Measurements from ENCODE around the gene ZNF358. TPM values are rescaled to one million over a fixed set of nuclear protein-coding genes. Genes with fewer than 3 reads are reported as not detected.

Gene ZNF358
- total RNA-seq, 1 donor from 2014 or later = 16.9 TPM

DNA sequence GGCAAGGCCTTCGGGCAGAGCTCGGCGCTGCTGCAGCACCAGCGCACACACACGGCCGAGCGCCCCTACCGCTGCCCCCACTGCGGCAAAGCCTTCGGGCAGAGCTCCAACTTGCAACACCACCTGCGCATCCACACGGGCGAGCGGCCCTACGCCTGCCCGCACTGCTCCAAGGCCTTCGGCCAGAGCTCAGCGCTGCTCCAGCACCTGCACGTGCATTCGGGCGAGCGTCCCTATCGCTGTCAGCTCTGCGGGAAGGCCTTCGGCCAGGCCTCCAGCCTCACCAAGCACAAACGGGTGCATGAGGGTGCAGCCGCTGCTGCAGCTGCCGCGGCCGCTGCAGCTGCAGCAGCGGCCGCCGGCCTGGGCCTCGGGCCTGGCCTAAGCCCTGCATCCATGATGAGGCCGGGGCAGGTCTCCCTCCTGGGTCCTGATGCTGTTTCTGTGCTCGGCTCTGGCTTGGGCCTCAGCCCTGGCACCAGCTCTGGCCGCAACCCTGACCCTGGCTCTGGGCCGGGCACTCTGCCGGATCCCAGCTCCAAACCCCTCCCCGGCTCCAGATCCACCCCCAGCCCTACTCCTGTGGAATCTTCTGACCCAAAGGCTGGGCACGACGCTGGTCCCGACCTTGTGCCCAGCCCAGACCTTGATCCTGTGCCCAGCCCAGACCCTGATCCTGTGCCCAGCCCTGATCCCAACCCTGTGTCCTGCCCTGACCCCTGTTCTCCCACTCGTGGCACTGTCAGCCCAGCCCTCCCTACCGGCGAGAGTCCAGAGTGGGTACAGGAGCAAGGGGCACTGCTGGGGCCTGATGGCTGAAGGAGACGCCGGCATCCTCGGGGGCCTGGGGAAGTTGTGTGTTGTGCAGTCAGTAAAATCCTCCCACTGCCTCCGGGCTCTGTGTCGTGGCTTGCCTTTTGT, 4.5 kb downstream of the ZNF358 start:
- no peak overlapping the region for H3K27ac Mint-ChIP-seq
- no peaks in the 10 kb centered on the region for H3K9me3 ChIP-seq (ENCODE audit: low read depth)
- no peaks in the 10 kb centered on the region for H3K9me3 Mint-ChIP-seq
- no peak overlapping the region for H3K4me3 Mint-ChIP-seq
- peaks cover 26% of the 10 kb centered on the region for H3K4me1 Mint-ChIP-seq
- TF ChIP-seq EZH2 (IDR thresholded peaks at IDR 0.05) (no peak), EZH2phosphoT487 (IDR thresholded peaks at IDR 0.05) (no peak)
- TF ChIP-seq, protein P1, sequence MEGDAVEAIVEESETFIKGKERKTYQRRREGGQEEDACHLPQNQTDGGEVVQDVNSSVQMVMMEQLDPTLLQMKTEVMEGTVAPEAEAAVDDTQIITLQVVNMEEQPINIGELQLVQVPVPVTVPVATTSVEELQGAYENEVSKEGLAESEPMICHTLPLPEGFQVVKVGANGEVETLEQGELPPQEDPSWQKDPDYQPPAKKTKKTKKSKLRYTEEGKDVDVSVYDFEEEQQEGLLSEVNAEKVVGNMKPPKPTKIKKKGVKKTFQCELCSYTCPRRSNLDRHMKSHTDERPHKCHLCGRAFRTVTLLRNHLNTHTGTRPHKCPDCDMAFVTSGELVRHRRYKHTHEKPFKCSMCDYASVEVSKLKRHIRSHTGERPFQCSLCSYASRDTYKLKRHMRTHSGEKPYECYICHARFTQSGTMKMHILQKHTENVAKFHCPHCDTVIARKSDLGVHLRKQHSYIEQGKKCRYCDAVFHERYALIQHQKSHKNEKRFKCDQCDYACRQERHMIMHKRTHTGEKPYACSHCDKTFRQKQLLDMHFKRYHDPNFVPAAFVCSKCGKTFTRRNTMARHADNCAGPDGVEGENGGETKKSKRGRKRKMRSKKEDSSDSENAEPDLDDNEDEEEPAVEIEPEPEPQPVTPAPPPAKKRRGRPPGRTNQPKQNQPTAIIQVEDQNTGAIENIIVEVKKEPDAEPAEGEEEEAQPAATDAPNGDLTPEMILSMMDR (IDR thresholded peaks at IDR 0.05) = no peak
- H3K27me3 Mint-ChIP-seq (ENCODE audit: insufficient read depth, low read depth) = peaks cover 9% of the 10 kb centered on the region
- H3K36me3 Mint-ChIP-seq = peaks cover 6% of the 10 kb centered on the region
- H2AFZ ChIP-seq (replicated peaks) = no peak overlapping the region
- no peak for DNase-seq (ENCODE audit: low spot score)
- peaks cover 13% of the 10 kb centered on the region for H3K4me1 ChIP-seq
- H3K79me2 ChIP-seq (ENCODE audit: low read depth) = peaks cover 21% of the 10 kb centered on the region
- H3K4me2 ChIP-seq = no peak overlapping the region
- H4K20me1 ChIP-seq (ENCODE audit: low read depth) = peaks cover 4% of the 10 kb centered on the region
- H3K9ac ChIP-seq = no peak overlapping the region
- H3F3A ChIP-seq (ENCODE audit: low read depth) = peaks cover 11% of the 10 kb centered on the region
- H3K27me3 ChIP-seq = no peaks in the 10 kb centered on the region
- no peak overlapping the region for H3K4me3 ChIP-seq
- H3K36me3 ChIP-seq = no peaks in the 10 kb centered on the region
- H3K27ac ChIP-seq = no peak overlapping the region

DNA sequence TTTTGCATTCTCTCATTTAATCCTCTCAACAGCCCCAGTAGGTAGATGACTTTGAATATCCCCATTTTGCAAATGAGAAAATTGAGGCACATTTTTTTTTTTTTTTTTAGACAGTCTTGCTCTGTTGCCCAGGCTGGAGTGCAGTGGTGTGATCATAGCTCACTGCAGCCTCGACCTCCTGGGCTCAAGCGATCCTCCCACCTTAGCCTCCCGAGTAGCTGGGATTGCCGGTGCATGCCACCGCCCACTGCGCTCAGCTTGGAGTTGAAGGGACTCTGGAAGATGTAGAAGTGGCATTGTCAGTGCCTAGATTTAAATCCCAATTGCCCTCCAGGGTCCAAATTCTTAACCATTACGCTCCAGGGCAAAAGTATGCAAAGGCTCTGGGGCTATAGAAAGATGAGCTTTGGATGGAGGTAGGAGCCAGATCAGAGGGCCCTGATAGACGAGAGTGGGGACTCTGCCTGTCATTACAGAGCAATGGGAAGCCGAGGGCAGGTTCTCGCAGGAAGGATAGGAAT, 5.7 kb downstream of the ZNF358 start:
- Mint-ChIP-seq H3K27me3 (ENCODE audit: insufficient read depth, low read depth) (peaks cover 9% of the 10 kb centered on the region), H3K27ac (peak overlapping the region; percentile 72), H3K36me3 (peaks cover 6% of the 10 kb centered on the region), H3K9me3 (no peaks in the 10 kb centered on the region), H3K4me3 (peak overlapping the region; percentile 83), H3K4me1 (peaks cover 23% of the 10 kb centered on the region)
- H3K27ac ChIP-seq = no peak overlapping the region
- peak overlapping the region; percentile 72 for H3K4me3 ChIP-seq
- peaks cover 16% of the 10 kb centered on the region for H3K79me2 ChIP-seq (ENCODE audit: low read depth)
- H3K27me3 ChIP-seq = no peaks in the 10 kb centered on the region
- H3F3A ChIP-seq (ENCODE audit: low read depth) = peaks cover 11% of the 10 kb centered on the region
- no peak overlapping the region for H2AFZ ChIP-seq (replicated peaks)
- H3K9ac ChIP-seq = no peak overlapping the region
- H3K9me3 ChIP-seq (ENCODE audit: low read depth) = no peaks in the 10 kb centered on the region
- H4K20me1 ChIP-seq (ENCODE audit: low read depth) = peaks cover 4% of the 10 kb centered on the region
- DNase-seq (ENCODE audit: low spot score) = peak; percentile 4
- peak overlapping the region; percentile 80 for H3K4me2 ChIP-seq
- TF ChIP-seq EZH2 (IDR thresholded peaks at IDR 0.05) (no peak), EZH2phosphoT487 (IDR thresholded peaks at IDR 0.05) (no peak)
- TF ChIP-seq, protein P1 (IDR thresholded peaks at IDR 0.05) = no peak
- H3K36me3 ChIP-seq = no peaks in the 10 kb centered on the region
- H3K4me1 ChIP-seq = peaks cover 10% of the 10 kb centered on the region

DNA sequence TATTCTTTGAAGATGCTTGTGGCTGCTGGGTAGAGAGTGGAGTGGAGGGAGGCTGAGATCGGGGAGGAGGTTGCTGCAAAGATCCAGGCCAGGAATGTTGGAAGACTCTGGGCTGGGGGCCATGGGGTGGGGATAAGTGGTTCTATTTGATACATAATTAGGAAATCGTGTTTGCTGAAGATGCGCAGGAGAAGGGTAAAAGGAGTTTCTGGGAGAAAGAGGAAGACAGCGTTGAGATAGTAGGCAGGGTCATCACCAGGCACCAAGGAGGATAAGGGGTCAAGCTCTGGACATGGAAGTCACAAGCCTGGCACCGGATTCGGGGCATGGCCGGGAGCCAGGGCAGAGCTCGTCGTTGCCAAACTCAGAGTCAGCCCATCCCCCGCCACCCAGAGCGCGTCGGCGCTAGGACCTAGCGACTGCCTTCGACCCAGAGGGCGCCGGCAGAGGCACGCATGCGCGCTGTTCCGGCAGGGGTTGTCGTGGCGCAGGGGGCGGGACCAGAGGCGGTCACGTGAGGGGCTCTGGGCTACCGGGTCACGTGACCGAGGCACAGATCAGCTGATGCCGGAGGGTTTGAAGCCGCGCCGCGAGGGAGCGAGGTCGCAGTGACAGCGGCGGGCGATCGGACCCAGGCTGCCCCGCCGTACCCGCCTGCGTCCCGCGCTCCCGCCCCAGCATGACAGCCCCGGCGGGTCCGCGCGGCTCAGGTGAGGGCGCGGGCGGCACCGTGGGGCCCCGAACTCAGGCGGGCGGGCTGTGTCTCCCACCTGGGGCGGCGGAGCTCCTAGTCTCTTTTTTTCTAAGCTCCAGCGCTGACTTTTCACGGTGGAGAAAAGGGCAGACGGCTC, 6.4 kb downstream of the ZNF358 start, which contains the start of gene MCOLN1:
Gene MCOLN1, plus strand, starts transcription at position 553 of the 851 bp plus-strand sequence. Its CDS starts 127 bp downstream, at position 680.
- peak within 1 kb of the TSS; percentile 72 for H3K27ac Mint-ChIP-seq
- H3K36me3 Mint-ChIP-seq = peaks cover 6% of the 10 kb centered on the region
- peak within 1 kb of the TSS; percentile 72 for H3K4me3 ChIP-seq
- no peak for TF ChIP-seq EZH2phosphoT487 (IDR thresholded peaks at IDR 0.05)
- TF ChIP-seq EZH2 (IDR thresholded peaks at IDR 0.05) = no peak
- TF ChIP-seq, protein P1 (IDR thresholded peaks at IDR 0.05) = no peak
- peak within 1 kb of the TSS; percentile 51 for H3K9ac ChIP-seq
- DNase-seq (ENCODE audit: low spot score) = peak; percentile 100
- H3K79me2 ChIP-seq (ENCODE audit: low read depth) = peaks cover 10% of the 10 kb centered on the region
- H3K36me3 ChIP-seq = no peaks in the 10 kb centered on the region
- no peaks in the 10 kb centered on the region for H3K9me3 Mint-ChIP-seq
- H3F3A ChIP-seq (ENCODE audit: low read depth) = peaks cover 11% of the 10 kb centered on the region
- H3K27me3 Mint-ChIP-seq (ENCODE audit: insufficient read depth, low read depth) = peaks cover 9% of the 10 kb centered on the region
- H3K4me1 Mint-ChIP-seq = peaks cover 17% of the 10 kb centered on the region
- peak within 1 kb of the TSS; percentile 85 for H3K4me2 ChIP-seq
- H4K20me1 ChIP-seq (ENCODE audit: low read depth) = peaks cover 4% of the 10 kb centered on the region
- H3K27me3 ChIP-seq = no peaks in the 10 kb centered on the region
- no peaks in the 10 kb centered on the region for H3K9me3 ChIP-seq (ENCODE audit: low read depth)
- H2AFZ ChIP-seq (replicated peaks) = no peak within 1 kb of the TSS
- H3K27ac ChIP-seq = no peak within 1 kb of the TSS
- H3K4me1 ChIP-seq = peaks cover 10% of the 10 kb centered on the region
- peak within 1 kb of the TSS; percentile 83 for H3K4me3 Mint-ChIP-seq

All from neural progenitor cell (in vitro differentiated cells).